PC-9 (cell line): ENCODE results near the gene PCDHGA8. TPM values are rescaled to one million over a fixed set of nuclear protein-coding genes. Genes with fewer than 3 reads are reported as not detected.

ENCODE experiments used
- BruUV-seq: library from RNA; stranded (reverse); fragments of 400-500 nt; replicated peaks from 2 replicates; lab custom pipeline; 2021; lab: Mats Ljungman, UMichigan
- CTCF ChIA-PET: fragments of 300-600 bp; sonication (Branson Sonifier 250); formaldehyde crosslinking; loops from one replicate; lab custom pipeline; 2022; ENCODE audit warnings: antibody characterized with exemption; lab: Charles Lee
- POLR2A ChIA-PET: fragments of 300-600 bp; sonication (Branson Sonifier 250); formaldehyde crosslinking; loops from one replicate; lab custom pipeline; 2022; ENCODE audit warnings: antibody characterized with exemption; ENCODE audit not compliant: unreplicated experiment; lab: Charles Lee
- DNase-seq, 2 experiments: peaks; one replicate each; pipeline versions ENCODE4 v3.0.0 to v3.0.0-alpha.2; 2015 to 2022; ENCODE audit warnings: mixed read lengths in 1 of 2
- H2AFZ ChIP-seq: fragments of 200-600 bp; sonication (generic); 2 replicates; pipeline ENCODE4 v1.8.1; 2017; ENCODE audit warnings: antibody characterized with exemption
- H3F3A ChIP-seq: fragments of 200-600 bp; sonication (generic); 2 replicates; pipeline ENCODE4 v1.8.1; 2017; ENCODE audit warnings: antibody characterized with exemption, mild to moderate bottlenecking, low read depth; ENCODE audit not compliant: insufficient read depth
- H3K27ac ChIP-seq: fragments of 200-600 bp; sonication (generic); 2 replicates; pipeline ENCODE4 v1.6.1; 2016; ENCODE audit warnings: mixed run types
- H3K27me3 ChIP-seq: fragments of 200-600 bp; sonication (generic); 2 replicates; pipeline ENCODE4 v1.6.1; 2016; ENCODE audit warnings: low read depth, mixed run types; ENCODE audit not compliant: insufficient read depth
- H3K36me3 ChIP-seq: fragments of 200-600 bp; sonication (generic); 2 replicates; pipeline ENCODE4 v1.6.1; 2016; ENCODE audit warnings: low read depth, mixed run types
- H3K4me1 ChIP-seq: fragments of 200-600 bp; sonication (generic); replicated peaks from 2 replicates; pipeline ENCODE4 v1.6.1; 2016; ENCODE audit warnings: mixed run types; ENCODE audit not compliant: insufficient read depth
- H3K4me2 ChIP-seq: fragments of 200-600 bp; sonication (generic); 2 replicates; pipeline ENCODE4 v1.6.1; 2017; ENCODE audit warnings: mixed run types
- H3K4me3 ChIP-seq: fragments of 200-600 bp; sonication (generic); 2 replicates; pipeline ENCODE4 v1.6.1; 2016; ENCODE audit warnings: mixed run types
- H3K79me2 ChIP-seq: fragments of 200-600 bp; sonication (generic); 2 replicates; pipeline ENCODE4 v1.6.1; 2017; ENCODE audit warnings: low read depth, mixed run types
- H3K9me2 ChIP-seq: fragments of 200-600 bp; sonication (generic); 2 replicates; pipeline ENCODE4 v1.8.1; 2017; ENCODE audit warnings: mild to moderate bottlenecking; ENCODE audit not compliant: insufficient read depth
- H3K9me3 ChIP-seq: fragments of 200-600 bp; sonication (generic); 2 replicates; pipeline ENCODE4 v1.8.1; 2016; ENCODE audit warnings: low read depth; ENCODE audit not compliant: insufficient read depth
- H4K20me1 ChIP-seq: fragments of 200-600 bp; sonication (generic); 2 replicates; pipeline ENCODE4 v1.8.1; 2017; ENCODE audit not compliant: insufficient read depth
- EZH2 ChIP-seq: fragments of 200-600 bp; sonication (generic); IDR thresholded peaks from 2 replicates; pipeline ENCODE4 v1.8.0; 2017; ENCODE audit warnings: antibody characterized with exemption, low read depth
- intact Hi-C: fragments of 100-400 bp; cut with micrococcal nuclease; formaldehyde crosslinking; loops from one replicate; pipeline ENCODE4 v1.10.0; 2022; ENCODE audit not compliant: unreplicated experiment
- total RNA-seq: library from RNA; stranded (reverse); gene quantifications from 2 replicates; pipeline ENCODE4 v1.2.3, GENCODE V29; 2021
- TF ChIP-seq, protein P1 (sequence below): fragments of 200-600 bp; sonication (generic); conservative IDR thresholded peaks from 2 replicates; pipeline ENCODE4 v1.6.1; 2017; ENCODE audit warnings: mixed run types, antibody characterized with exemption, mild to moderate bottlenecking, moderate library complexity

The PCDHGA8 gene
- total RNA-seq, 1 experiment from 2014 or later, result not detected

DNA sequence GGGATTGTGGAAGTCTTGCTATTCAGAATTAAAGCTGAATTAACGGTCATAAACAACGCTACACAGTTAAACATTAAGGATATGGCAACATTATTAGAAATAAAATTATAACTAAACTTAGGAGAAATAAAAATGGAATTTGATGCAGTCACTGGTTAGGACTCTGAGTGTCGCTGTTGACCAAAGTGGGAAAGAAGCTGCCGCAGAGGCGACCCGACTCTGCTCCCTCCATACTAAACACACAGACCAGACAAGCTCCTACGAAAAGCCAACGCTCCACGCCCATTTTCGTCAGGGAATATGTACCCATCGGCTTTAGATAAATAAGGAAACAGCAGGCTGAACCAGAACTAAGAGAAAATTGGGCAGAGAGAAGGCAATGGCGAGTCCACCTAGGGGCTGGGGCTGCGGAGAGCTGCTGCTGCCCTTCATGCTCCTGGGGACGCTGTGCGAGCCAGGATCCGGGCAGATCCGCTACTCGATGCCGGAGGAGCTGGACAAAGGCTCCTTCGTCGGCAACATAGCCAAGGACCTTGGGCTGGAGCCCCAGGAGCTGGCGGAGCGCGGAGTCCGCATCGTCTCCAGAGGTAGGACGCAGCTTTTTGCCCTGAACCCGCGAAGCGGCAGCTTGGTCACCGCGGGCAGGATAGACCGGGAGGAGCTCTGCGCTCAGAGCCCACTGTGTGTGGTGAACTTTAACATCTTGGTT is 28.3 kb upstream of the PCDHGA8 start, which contains the start of gene PCDHGA5:
Gene PCDHGA5, plus strand, starts transcription at position 211 of the 709 bp plus-strand sequence. Its CDS starts 169 bp downstream, at position 380.
- POLR2A ChIA-PET, result no interaction called here
- Histone ChIP-seq H3K4me2 (no peak within 1 kb of the TSS), H3K9me2 (no peaks in the 10 kb centered on the region), H2AFZ (no peak within 1 kb of the TSS), H3K36me3 (no peaks in the 10 kb centered on the region), H3K27me3 (peaks cover 36% of the 10 kb centered on the region), H3K79me2 (no peaks in the 10 kb centered on the region), H3F3A (no peaks in the 10 kb centered on the region), H3K9me3 (peaks cover 12% of the 10 kb centered on the region; the same call in 1 of the 2 replicates), H4K20me1 (no peaks in the 10 kb centered on the region), H3K4me1 (no peaks in the 10 kb centered on the region), H3K27ac (no peak within 1 kb of the TSS), H3K4me3 (no peak within 1 kb of the TSS)
- intact Hi-C loops, result no loop called here
- DNase-seq, result no peak
- TF ChIP-seq, protein P1, sequence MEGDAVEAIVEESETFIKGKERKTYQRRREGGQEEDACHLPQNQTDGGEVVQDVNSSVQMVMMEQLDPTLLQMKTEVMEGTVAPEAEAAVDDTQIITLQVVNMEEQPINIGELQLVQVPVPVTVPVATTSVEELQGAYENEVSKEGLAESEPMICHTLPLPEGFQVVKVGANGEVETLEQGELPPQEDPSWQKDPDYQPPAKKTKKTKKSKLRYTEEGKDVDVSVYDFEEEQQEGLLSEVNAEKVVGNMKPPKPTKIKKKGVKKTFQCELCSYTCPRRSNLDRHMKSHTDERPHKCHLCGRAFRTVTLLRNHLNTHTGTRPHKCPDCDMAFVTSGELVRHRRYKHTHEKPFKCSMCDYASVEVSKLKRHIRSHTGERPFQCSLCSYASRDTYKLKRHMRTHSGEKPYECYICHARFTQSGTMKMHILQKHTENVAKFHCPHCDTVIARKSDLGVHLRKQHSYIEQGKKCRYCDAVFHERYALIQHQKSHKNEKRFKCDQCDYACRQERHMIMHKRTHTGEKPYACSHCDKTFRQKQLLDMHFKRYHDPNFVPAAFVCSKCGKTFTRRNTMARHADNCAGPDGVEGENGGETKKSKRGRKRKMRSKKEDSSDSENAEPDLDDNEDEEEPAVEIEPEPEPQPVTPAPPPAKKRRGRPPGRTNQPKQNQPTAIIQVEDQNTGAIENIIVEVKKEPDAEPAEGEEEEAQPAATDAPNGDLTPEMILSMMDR, result no peak
- TF ChIP-seq EZH2, result no peak
- no TSS peak for BruUV-seq
- CTCF ChIA-PET, result no interaction called here

DNA sequence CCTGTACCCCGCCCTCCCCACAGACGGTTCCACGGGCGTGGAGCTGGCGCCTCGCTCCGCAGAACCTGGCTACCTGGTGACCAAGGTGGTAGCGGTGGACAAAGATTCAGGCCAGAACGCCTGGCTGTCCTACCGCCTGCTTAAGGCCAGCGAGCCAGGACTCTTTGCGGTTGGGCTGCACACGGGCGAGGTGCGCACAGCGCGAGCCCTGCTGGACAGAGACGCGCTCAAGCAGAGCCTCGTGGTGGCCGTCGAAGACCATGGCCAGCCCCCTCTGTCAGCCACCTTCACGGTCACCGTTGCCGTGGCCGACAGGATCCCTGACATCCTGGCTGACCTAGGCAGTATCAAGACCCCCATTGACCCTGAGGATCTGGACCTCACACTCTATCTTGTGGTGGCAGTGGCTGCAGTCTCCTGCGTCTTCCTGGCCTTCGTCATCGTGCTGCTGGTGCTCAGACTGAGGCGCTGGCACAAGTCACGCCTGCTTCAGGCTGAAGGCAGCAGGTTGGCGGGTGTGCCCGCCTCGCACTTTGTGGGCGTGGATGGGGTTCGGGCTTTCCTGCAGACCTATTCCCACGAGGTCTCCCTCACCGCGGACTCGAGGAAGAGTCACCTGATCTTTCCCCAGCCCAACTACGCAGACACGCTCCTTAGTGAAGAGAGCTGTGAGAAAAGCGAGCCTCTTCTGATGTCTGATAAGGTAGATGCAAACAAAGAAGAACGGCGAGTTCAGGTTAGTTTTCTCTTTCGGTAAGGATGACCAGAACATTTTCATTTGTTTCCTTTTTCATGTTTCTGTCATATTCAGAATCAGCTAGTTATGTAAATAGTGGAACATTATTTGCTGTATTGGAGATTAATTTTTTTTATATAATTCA is 26.2 kb upstream of the PCDHGA8 start:
- Histone ChIP-seq H3K27me3 (peaks cover 55% of the 10 kb centered on the region), H3K4me3 (no peak overlapping the region), H3K27ac (no peak overlapping the region), H4K20me1 (no peaks in the 10 kb centered on the region), H3K4me1 (no peaks in the 10 kb centered on the region), H3K9me3 (peaks cover 5% of the 10 kb centered on the region; the same call in 1 of the 2 replicates), H3K4me2 (no peak overlapping the region), H3K9me2 (no peaks in the 10 kb centered on the region), H3K36me3 (no peaks in the 10 kb centered on the region), H3F3A (no peaks in the 10 kb centered on the region), H2AFZ (no peak overlapping the region), H3K79me2 (no peaks in the 10 kb centered on the region)
- ChIA-PET POLR2A (no interaction called here), CTCF (no interaction called here)
- TF ChIP-seq EZH2, result no peak
- TF ChIP-seq, protein P1, result no peak
- no TSS peak for BruUV-seq
- intact Hi-C loops, result no loop called here
- DNase-seq, result no peak

DNA sequence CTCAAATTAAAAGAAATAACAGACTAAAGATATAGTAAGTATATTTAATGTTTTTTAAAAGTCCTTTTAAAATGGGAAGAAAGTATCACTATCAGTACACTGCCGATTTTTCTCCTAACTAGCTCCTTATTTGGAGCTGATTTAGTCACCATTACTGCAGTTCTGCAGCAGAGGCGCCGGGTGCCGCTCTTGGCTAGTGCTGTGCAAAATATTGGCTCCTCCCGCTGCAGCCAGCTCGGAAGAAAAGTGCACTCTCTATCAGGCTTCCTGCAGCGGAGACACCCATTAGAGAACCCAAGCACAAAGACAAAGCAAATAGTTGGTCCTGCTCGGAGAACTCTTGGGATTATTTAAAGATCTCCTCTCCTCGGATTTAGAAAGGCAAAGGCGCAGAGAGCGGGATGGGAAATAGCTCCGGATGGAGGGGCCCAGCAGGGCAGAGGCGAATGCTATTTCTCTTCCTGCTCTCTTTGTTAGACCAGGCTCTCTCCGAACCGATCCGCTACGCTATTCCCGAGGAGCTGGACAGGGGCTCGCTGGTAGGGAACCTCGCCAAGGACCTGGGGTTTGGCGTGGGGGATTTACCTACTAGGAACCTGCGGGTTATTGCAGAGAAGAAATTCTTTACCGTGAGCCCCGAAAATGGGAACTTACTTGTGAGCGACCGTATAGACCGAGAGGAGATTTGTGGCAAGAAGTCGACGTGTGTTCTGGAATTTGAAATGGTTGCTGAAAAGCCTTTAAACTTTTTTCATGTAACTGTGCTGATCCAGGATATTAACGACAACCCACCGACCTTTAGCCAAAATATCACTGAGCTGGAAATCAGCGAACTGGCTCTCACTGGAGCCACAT is 22.2 kb upstream of the PCDHGA8 start, which contains the start of gene PCDHGB3:
Gene PCDHGB3, plus strand, starts transcription at position 249 of the 855 bp plus-strand sequence. Its CDS starts 153 bp downstream, at position 402.
- Histone ChIP-seq H3K9me2 (no peaks in the 10 kb centered on the region), H2AFZ (peak within 1 kb of the TSS; percentile 69; the same call in 1 of the 2 replicates), H3K27ac (no peak within 1 kb of the TSS), H3K9me3 (peaks cover 5% of the 10 kb centered on the region; the same call in 1 of the 2 replicates), H3K4me1 (no peaks in the 10 kb centered on the region), H3F3A (no peaks in the 10 kb centered on the region), H3K27me3 (peaks cover 48% of the 10 kb centered on the region), H3K79me2 (no peaks in the 10 kb centered on the region), H3K36me3 (no peaks in the 10 kb centered on the region), H4K20me1 (no peaks in the 10 kb centered on the region), H3K4me3 (no peak within 1 kb of the TSS), H3K4me2 (peak within 1 kb of the TSS; percentile 26; the same call in 1 of the 2 replicates)
- TF ChIP-seq, protein P1, result peak; percentile 29; the same call in 1 of the 2 replicates
- TF ChIP-seq EZH2, result no peak
- peak in 1 of 2 experiments; percentile 14 for DNase-seq
- CTCF ChIA-PET, result interaction anchor here (0.6 to 1.3 kb wide), 7 partner anchors 22 to 222 kb away, joined by 3 to 5 read pairs (median 3); partner anchors contain the start of genes PCDHGA1 and PCDHGA10
- no TSS peak for BruUV-seq
- POLR2A ChIA-PET, result no interaction called here
- intact Hi-C loops, result no loop called here
